ENCODE results near the gene TUBB2B. TPM values are rescaled to one million over a fixed set of nuclear protein-coding genes. Genes with fewer than 3 reads are reported as not detected.

The TUBB2B gene
- total and polyA plus RNA-seq, 9 of the 15 experiments (the other 6 are each of a cell fraction or from before 2014, with no cell fraction given), result 0.11 to 9.7 (median 4.6) TPM

- TF ChIP-seq ARID4B (CRISPR knock-in tag; IDR thresholded peaks at IDR 0.05) (peak; percentile 55; the same call in 1 of the 2 replicates), RFX5 (IDR thresholded peaks at IDR 0.05; ENCODE audit: low read depth, low read length) (no peak), ZBTB26 (CRISPR knock-in tag; IDR thresholded peaks at IDR 0.05) (no peak), TSHZ1 (CRISPR knock-in tag; IDR thresholded peaks at IDR 0.05) (no peak), CCNT2 (IDR thresholded peaks at IDR 0.05; ENCODE audit: borderline replicate concordance, extremely low read depth, insufficient read length, low read depth, low read length) (peak; percentile 26), ZNF644 (tag; IDR thresholded peaks at IDR 0.05; ENCODE audit: low read depth) (no peak), ZNF41 (CRISPR knock-in tag; conservative IDR thresholded peaks at IDR 0.05) (no peak), NFXL1 (CRISPR knock-in tag; IDR thresholded peaks at IDR 0.05) (no peak), NCOA1 (IDR thresholded peaks at IDR 0.05; ENCODE audit: low read depth) (0 out of 2 replicates have a peak, but pooled peaks have one; percentile 12), ETV6 (IDR thresholded peaks at IDR 0.05; ENCODE audit: borderline replicate concordance in 1 of 2, low read depth in 2 of 2, low read length in 1 of 2) (no peak), ETV6 (CRISPR knock-in tag; IDR thresholded peaks at IDR 0.05; ENCODE audit: borderline replicate concordance) (no peak), SETDB1 (IDR thresholded peaks at IDR 0.05; ENCODE audit: low read length) (no peak), ZNF436 (CRISPR knock-in tag; IDR thresholded peaks at IDR 0.05) (no peak), SPI1 (IDR thresholded peaks at IDR 0.05; ENCODE audit: borderline replicate concordance, low read depth, low read length) (no peak), ZNF444 (CRISPR knock-in tag; IDR thresholded peaks at IDR 0.05) (no peak), SMARCA5 (IDR thresholded peaks at IDR 0.05) (no peak), MIER1 (IDR thresholded peaks at IDR 0.05; ENCODE audit: low read depth) (no peak), ARNT (IDR thresholded peaks at IDR 0.05) (no peak), SMARCC2 (IDR thresholded peaks at IDR 0.05; ENCODE audit: low read depth) (no peak; the same call in 1 of the 2 replicates)
Observed at GRCh38 chr6:3247255-3248146, 20.0 kb upstream of the TUBB2B start (continued).
